SK-N-SH (cell line): ENCODE results near the gene KIF25. TPM values are rescaled to one million over a fixed set of nuclear protein-coding genes. Genes with fewer than 3 reads are reported as not detected.

ENCODE experiments used
- CTCF ChIA-PET: fragments of 300-600, 350-600 bp; formaldehyde crosslinking; extraction: SDS; loops from one replicate; lab custom pipeline; 2021; lab: Yijun Ruan, JAX
- POLR2A ChIA-PET: fragments of 350-600 bp; sonication (Branson Sonifier 250); formaldehyde crosslinking; extraction: SDS; loops from one replicate; lab custom pipeline; 2020; ENCODE audit warnings: antibody characterized with exemption, inconsistent platforms; lab: Yijun Ruan, JAX
- DNase-seq: peaks from one replicate; pipeline ENCODE4 v3.0.0; 2012
- H2AFZ ChIP-seq: fragments of 200-600 bp; sonication (generic); 2 replicates; pipeline ENCODE4 v1.8.1; 2016; ENCODE audit warnings: antibody characterized with exemption, mild to moderate bottlenecking, low read depth
- H3F3A ChIP-seq: fragments of 200-600 bp; sonication (generic); replicated peaks from 2 replicates; pipeline ENCODE3; 2016; ENCODE audit warnings: antibody characterized with exemption, mild to moderate bottlenecking; ENCODE audit not compliant: insufficient read depth
- H3K27ac ChIP-seq, 2 experiments: fragments of 200-500 bp in 1 of 2; fragments of 200-600 bp in 1 of 2; sonication (Bioruptor generic) in 1 of 2; sonication (generic), shearing (Covaris generic) in 1 of 2; 2 replicates each; pipeline versions ENCODE4 v1.5.1 to v1.6.1; 2014 to 2016; ENCODE audit warnings: low read depth in 2 of 2, inconsistent platforms in 1 of 2, low read length in 1 of 2, mild to moderate bottlenecking in 1 of 2, mixed read lengths in 1 of 2
- H3K27me3 ChIP-seq: fragments of 200-600 bp; sonication (generic), shearing (Covaris generic); 2 replicates; pipeline ENCODE4 v1.6.1; 2016; ENCODE audit warnings: mixed run types; ENCODE audit not compliant: insufficient read depth
- H3K36me3 ChIP-seq, 2 experiments: fragments of 200-500 bp in 1 of 2; fragments of 200-600 bp in 1 of 2; sonication (Bioruptor generic) in 1 of 2; sonication (generic) in 1 of 2; replicated peaks in 1 of 2; 2 replicates each; pipeline versions ENCODE3 to v1.5.1; 2014 to 2016; ENCODE audit warnings: low read length in 1 of 2, mild to moderate bottlenecking in 1 of 2; ENCODE audit not compliant: insufficient read depth in 2 of 2, control insufficient read depth in 1 of 2
- H3K4me1 ChIP-seq, 2 experiments: fragments of 200-500 bp in 1 of 2; fragments of 200-600 bp in 1 of 2; sonication (Bioruptor generic) in 1 of 2; sonication (generic), shearing (Covaris generic) in 1 of 2; 2 replicates each; pipeline versions ENCODE4 v1.5.1 to v1.6.1; 2014 to 2016; ENCODE audit warnings: low read depth in 1 of 2, low read length in 1 of 2, mixed run types in 1 of 2; ENCODE audit not compliant: insufficient read depth in 2 of 2, control insufficient read depth in 1 of 2
- H3K4me2 ChIP-seq: fragments of 200-600 bp; sonication (generic), shearing (Covaris generic); 2 replicates; pipeline ENCODE4 v1.6.1; 2017; ENCODE audit warnings: mixed run types
- H3K4me3 ChIP-seq, 2 experiments: fragments of 200-500 bp in 1 of 2; fragments of 200-600 bp in 1 of 2; sonication (Bioruptor generic) in 1 of 2; sonication (generic), shearing (Covaris generic) in 1 of 2; 2 replicates each; pipeline versions ENCODE4 v1.5.1 to v1.8.1; 2014 to 2016; ENCODE audit warnings: low read depth in 2 of 2, inconsistent platforms in 1 of 2, low read length in 1 of 2, mild to moderate bottlenecking in 1 of 2, mixed read lengths in 1 of 2, moderate library complexity in 1 of 2
- H3K79me2 ChIP-seq: fragments of 200-600 bp; sonication (generic); 2 replicates; pipeline ENCODE4 v1.8.1; 2017; ENCODE audit warnings: mild to moderate bottlenecking; ENCODE audit not compliant: insufficient read depth
- H3K9ac ChIP-seq: fragments of 200-600 bp; sonication (generic); 2 replicates; pipeline ENCODE4 v1.6.1; 2017; ENCODE audit warnings: mixed run types
- H3K9me2 ChIP-seq: fragments of 200-600 bp; sonication (generic); 2 replicates; pipeline ENCODE4 v1.6.1; 2017; ENCODE audit warnings: mixed run types
- H3K9me3 ChIP-seq: fragments of 200-600 bp; sonication (generic); 2 replicates; pipeline ENCODE4 v1.6.1; 2017; ENCODE audit warnings: mixed run types, mild to moderate bottlenecking, moderate library complexity
- H4K20me1 ChIP-seq: fragments of 200-600 bp; sonication (generic); 2 replicates; pipeline ENCODE4 v1.6.1; 2017; ENCODE audit warnings: mild to moderate bottlenecking, mixed run types; ENCODE audit not compliant: insufficient read depth
- EZH2phosphoT487 ChIP-seq: fragments of 200-600 bp; sonication (generic); IDR thresholded peaks from 2 replicates; pipeline ENCODE4 v1.6.1; 2017; ENCODE audit warnings: low read depth, mixed run types, mild to moderate bottlenecking, antibody characterized with exemption, moderate library complexity, borderline replicate concordance
- FOSL2 ChIP-seq: IDR thresholded peaks from 2 replicates; pipeline ENCODE4 v1.4.0; 2012; ENCODE audit warnings: low read depth, mild to moderate bottlenecking, moderate library complexity, borderline replicate concordance
- FOXJ3 ChIP-seq: sonication (generic); formaldehyde crosslinking; IDR thresholded peaks from 2 replicates; pipeline ENCODE4 v1.5.1; 2020; ENCODE audit warnings: mild to moderate bottlenecking, missing genetic modification reagents
- MEF2A ChIP-seq: IDR thresholded peaks from 2 replicates; pipeline ENCODE4 v1.4.0; 2012; ENCODE audit warnings: low read depth, borderline replicate concordance
- NRF1 ChIP-seq: IDR thresholded peaks from 2 replicates; pipeline ENCODE4 v1.6.1; 2012; ENCODE audit warnings: low read depth, mild to moderate bottlenecking, low read length
- RAD21 ChIP-seq: IDR thresholded peaks from 2 replicates; pipeline ENCODE4 v1.6.1; 2012; ENCODE audit warnings: mild to moderate bottlenecking, low read length
- RFX5 ChIP-seq: IDR thresholded peaks from 2 replicates; pipeline ENCODE4 v1.6.1; 2012; ENCODE audit warnings: mild to moderate bottlenecking, improper control_type of control experiment, low read length
- RXRA ChIP-seq: IDR thresholded peaks from 2 replicates; pipeline ENCODE4 v1.4.0; 2012; ENCODE audit warnings: low read depth, mild to moderate bottlenecking, borderline replicate concordance
- SMC3 ChIP-seq: IDR thresholded peaks from 2 replicates; pipeline ENCODE4 v1.6.1; 2012; ENCODE audit warnings: low read depth, low read length, improper control_type of control experiment
- YY1 ChIP-seq: IDR thresholded peaks from 2 replicates; pipeline ENCODE4 v1.4.0; 2012; ENCODE audit warnings: low read depth, mild to moderate bottlenecking
- WGBS: methylation state at CpG from one replicate; pipeline ENCODE4 v1.1.6; 2017; ENCODE audit warnings: low lambda C conversion rate; 5-methylcytosine and 5-hydroxymethylcytosine counted together
- polyA plus RNA-seq, 3 experiments: library from polyadenylated mRNA; depleted of rRNA; stranded (reverse); fragments of >200 nt; gene quantifications; 2 replicates each; pipeline ENCODE4 v1.2.3, GENCODE V29; 2012
- TF ChIP-seq, protein P1 (sequence below): fragments of 150-350 bp; IDR thresholded peaks from 2 replicates; pipeline ENCODE4 v1.6.1; 2017; ENCODE audit warnings: antibody characterized with exemption, low read length, low read depth, borderline replicate concordance
- TF ChIP-seq, protein P2 (sequence below): IDR thresholded peaks from 2 replicates; pipeline ENCODE4 v1.6.1; 2012; ENCODE audit warnings: mild to moderate bottlenecking, low read depth, low read length, moderate library complexity

Gene KIF25
- polyA plus RNA-seq, 1 of the 3 experiments (the other 2 are of a cell fraction), result not detected

DNA sequence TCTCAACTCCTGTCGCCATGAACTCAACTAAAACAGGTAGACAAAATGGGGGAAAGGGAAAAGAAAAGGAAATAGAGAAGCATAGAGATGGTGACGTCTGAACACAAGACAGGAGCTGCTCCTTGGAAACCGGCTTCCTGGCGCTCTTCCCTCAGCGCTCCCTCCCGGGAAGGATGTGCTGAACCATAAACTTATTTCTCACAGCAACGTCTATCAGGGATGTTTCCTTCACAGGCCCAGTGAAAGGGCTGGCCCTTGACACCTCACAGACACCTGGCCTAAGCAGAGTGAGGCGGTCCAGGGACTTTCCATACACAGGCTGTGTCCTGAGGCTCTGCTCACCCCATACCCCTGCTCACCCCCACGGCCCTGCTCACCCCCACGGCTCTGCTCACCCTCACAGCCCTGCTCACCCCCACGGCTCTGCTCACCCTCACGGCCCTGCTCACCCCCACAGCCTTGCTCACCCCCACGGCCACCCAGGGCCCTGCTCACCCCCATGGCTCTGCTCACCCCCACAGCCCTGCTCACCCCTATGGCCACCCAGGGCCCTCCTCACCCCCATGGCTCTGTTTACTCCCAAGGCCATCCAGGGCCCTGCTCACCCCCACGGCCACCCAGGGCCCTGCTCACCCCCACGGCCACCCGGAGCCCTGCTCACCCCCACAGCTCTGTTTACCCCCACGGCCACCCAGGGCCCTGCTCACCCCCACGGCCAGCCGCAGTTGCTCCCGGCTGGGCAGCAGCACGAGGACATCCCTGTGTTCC lies 80.9 kb downstream of the KIF25 start:
- no peaks in the 10 kb centered on the region for H3K9me3 ChIP-seq
- no peaks in the 10 kb centered on the region for H3K79me2 ChIP-seq
- H3K4me1 ChIP-seq, result no peaks in the 10 kb centered on the region
- H3K4me2 ChIP-seq, result no peak overlapping the region
- H3K9ac ChIP-seq, result no peak overlapping the region
- DNase-seq, result no peak
- H3K9me2 ChIP-seq, result no peaks in the 10 kb centered on the region
- ChIA-PET POLR2A (no interaction called here), CTCF (interaction anchor here (1.9 kb wide), 1 partner anchor 18 kb away, joined by 5 read pairs; no protein-coding TSS in a partner anchor)
- H3F3A ChIP-seq, result peaks cover 3% of the 10 kb centered on the region
- H3K4me3 ChIP-seq, result no peak overlapping the region
- TF ChIP-seq SMC3, result no peak
- TF ChIP-seq RXRA, result no peak
- TF ChIP-seq FOSL2, result no peak
- no peak for TF ChIP-seq NRF1
- no peak for TF ChIP-seq RFX5
- no peak for TF ChIP-seq MEF2A
- TF ChIP-seq YY1, result no peak
- no peaks in the 10 kb centered on the region for H3K36me3 ChIP-seq
- 43% methylated on average over 14 of the region's 21 CpGs for WGBS
- H3K27ac ChIP-seq, result no peak overlapping the region
- no peak overlapping the region for H2AFZ ChIP-seq
- H3K27me3 ChIP-seq, result no peaks in the 10 kb centered on the region
- no peaks in the 10 kb centered on the region for H4K20me1 ChIP-seq

DNA sequence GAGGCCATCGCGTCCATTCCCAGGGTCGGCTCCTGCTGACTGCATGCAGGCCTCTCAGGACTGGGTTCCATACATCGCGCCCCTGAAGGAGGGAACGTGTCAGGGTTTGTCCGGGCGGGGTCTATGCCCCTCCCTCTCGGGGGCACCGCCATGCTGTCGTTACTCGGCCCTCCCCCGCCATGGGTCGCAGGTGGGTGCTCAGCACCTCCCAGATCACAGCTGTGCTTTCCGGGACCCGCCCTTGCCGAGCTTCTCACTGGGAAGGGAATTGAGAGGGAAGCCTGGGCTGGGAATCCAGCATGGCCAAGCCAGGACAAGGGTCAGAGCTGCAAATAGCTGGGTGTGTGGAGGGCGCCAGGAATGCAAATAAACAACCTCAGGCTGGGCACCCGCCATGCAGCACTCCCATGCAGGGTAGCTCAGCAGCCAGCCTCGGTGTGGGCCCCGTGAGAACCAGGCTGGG lies 81.5 kb downstream of the KIF25 start, which contains the start of gene FRMD1:
Gene FRMD1 (minus strand): TSS at position 270 of the 463 bp plus-strand sequence. CDS start 118 bp downstream, at position 152.
- Histone ChIP-seq H3K27me3 (no peaks in the 10 kb centered on the region), H3F3A (peaks cover 3% of the 10 kb centered on the region), H4K20me1 (no peaks in the 10 kb centered on the region), H3K4me2 (no peak within 1 kb of the TSS), H3K4me1 (no peaks in the 10 kb centered on the region), H3K4me3 (no peak within 1 kb of the TSS), H3K9ac (no peak within 1 kb of the TSS), H3K27ac (no peak within 1 kb of the TSS), H3K36me3 (no peaks in the 10 kb centered on the region), H3K79me2 (no peaks in the 10 kb centered on the region), H2AFZ (no peak within 1 kb of the TSS), H3K9me2 (no peaks in the 10 kb centered on the region), H3K9me3 (no peaks in the 10 kb centered on the region)
- ChIA-PET CTCF (interaction anchor here (1.1 to 1.9 kb wide), 2 partner anchors 18 to 19 kb away, joined by 3 to 5 read pairs; no protein-coding TSS in a partner anchor), POLR2A (no interaction called here)
- WGBS, result 66% methylated on average over 10 of the region's 21 CpGs
- no peak for DNase-seq
- TF ChIP-seq, protein P1, sequence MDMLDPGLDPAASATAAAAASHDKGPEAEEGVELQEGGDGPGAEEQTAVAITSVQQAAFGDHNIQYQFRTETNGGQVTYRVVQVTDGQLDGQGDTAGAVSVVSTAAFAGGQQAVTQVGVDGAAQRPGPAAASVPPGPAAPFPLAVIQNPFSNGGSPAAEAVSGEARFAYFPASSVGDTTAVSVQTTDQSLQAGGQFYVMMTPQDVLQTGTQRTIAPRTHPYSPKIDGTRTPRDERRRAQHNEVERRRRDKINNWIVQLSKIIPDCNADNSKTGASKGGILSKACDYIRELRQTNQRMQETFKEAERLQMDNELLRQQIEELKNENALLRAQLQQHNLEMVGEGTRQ, result no peak
- TF ChIP-seq RAD21 (no peak), EZH2phosphoT487 (no peak), FOXJ3 (CRISPR knock-in tag) (no peak)
- TF ChIP-seq, protein P2, sequence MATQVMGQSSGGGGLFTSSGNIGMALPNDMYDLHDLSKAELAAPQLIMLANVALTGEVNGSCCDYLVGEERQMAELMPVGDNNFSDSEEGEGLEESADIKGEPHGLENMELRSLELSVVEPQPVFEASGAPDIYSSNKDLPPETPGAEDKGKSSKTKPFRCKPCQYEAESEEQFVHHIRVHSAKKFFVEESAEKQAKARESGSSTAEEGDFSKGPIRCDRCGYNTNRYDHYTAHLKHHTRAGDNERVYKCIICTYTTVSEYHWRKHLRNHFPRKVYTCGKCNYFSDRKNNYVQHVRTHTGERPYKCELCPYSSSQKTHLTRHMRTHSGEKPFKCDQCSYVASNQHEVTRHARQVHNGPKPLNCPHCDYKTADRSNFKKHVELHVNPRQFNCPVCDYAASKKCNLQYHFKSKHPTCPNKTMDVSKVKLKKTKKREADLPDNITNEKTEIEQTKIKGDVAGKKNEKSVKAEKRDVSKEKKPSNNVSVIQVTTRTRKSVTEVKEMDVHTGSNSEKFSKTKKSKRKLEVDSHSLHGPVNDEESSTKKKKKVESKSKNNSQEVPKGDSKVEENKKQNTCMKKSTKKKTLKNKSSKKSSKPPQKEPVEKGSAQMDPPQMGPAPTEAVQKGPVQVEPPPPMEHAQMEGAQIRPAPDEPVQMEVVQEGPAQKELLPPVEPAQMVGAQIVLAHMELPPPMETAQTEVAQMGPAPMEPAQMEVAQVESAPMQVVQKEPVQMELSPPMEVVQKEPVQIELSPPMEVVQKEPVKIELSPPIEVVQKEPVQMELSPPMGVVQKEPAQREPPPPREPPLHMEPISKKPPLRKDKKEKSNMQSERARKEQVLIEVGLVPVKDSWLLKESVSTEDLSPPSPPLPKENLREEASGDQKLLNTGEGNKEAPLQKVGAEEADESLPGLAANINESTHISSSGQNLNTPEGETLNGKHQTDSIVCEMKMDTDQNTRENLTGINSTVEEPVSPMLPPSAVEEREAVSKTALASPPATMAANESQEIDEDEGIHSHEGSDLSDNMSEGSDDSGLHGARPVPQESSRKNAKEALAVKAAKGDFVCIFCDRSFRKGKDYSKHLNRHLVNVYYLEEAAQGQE, result no peak
- TF ChIP-seq, all 33 proteins: peak for 0
